Measurements from ENCODE around the gene PTPN4. TPM values are rescaled to one million over a fixed set of nuclear protein-coding genes. Genes with fewer than 3 reads are reported as not detected.
"Not testable (repeated sequence)": the region's sequence is repeated elsewhere in the genome, so short reads cannot be mapped to it uniquely, and the experiment has no call there.

PTPN4 gene
- total RNA-seq, 1 donor from 2014 or later, result 45.9 TPM

DNA sequence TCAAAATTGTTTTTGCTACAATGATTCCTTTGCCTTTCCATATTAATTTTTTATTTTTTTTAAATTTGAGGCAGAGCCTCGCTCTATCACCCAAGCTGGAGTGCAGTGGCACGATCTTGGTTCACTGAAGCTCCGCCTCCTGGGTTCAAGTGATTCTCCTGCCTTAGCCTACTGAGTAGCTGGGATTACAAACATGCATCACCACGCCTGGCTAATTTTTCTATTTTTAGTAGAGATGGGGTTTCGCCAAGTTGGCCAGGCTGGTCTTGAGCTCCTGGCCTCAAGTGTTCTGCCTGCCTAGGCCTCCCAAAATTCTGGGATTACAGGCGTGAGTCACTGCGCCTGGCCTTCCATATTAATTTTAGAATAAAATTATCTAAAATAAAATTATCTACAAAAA, 41.3 kb downstream of the PTPN4 start:
- DNase-seq (ENCODE audit: low spot score), result no peak

DNA sequence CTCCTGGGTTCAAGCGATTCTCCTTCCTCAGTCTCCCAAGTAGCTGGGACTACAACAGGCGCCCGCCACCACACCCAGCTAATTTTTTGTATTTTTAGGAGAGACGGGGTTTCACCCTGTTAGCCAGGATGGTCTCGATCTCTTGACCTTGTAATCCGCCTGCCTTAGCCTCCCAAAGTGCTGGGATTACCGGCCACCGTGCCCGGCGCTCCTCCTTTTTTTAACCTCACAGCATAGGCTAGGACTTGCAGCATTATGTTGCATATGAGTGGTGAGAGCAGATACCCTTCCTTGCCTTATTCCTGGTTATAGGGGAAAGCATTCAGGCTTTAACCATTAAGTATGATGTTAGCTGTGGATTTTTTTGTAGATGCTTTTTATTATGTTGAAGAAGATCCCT, 42.3 kb downstream of the PTPN4 start:
- not testable (repeated sequence) for DNase-seq (ENCODE audit: low spot score)

DNA sequence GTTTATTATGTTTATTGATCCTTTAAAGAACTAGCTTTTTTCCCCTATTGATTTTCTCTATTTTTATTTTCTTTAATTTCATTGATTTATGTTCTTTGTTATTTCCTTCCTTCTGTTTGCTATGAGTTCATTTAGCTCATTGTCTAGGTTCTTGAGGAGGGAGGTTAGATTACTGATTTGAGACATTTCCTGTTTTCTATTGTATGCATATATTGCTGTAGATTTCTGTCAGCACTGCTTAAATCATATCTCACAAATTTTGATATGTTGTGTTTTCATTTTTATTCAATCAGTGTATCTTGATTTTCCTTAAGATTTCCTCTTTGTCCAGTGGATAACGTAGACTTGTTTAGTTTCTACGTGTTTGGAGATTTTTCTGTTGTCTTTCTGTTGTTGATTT, 43.4 kb downstream of the PTPN4 start:
- DNase-seq (ENCODE audit: low spot score), result no peak

DNA sequence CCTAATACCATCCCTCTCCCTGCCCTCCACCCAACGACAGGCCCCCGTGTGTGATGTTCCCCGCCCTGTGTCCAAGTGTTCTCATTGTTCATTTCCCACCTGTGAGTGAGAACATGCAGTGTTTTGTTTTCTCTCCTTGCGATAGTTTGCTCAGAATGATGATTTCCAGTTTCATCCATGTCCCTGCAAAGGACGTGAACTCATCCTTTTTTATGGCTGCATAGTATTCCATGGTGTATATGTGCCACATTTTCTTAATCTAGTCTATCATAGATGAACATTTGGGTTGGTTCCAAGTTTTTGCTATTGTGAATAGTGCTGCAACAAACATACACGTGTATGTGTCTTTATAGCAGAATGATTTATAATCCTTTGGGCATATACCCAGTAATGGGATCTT, 44.7 kb downstream of the PTPN4 start:
- DNase-seq (ENCODE audit: low spot score), result not testable (repeated sequence)

DNA sequence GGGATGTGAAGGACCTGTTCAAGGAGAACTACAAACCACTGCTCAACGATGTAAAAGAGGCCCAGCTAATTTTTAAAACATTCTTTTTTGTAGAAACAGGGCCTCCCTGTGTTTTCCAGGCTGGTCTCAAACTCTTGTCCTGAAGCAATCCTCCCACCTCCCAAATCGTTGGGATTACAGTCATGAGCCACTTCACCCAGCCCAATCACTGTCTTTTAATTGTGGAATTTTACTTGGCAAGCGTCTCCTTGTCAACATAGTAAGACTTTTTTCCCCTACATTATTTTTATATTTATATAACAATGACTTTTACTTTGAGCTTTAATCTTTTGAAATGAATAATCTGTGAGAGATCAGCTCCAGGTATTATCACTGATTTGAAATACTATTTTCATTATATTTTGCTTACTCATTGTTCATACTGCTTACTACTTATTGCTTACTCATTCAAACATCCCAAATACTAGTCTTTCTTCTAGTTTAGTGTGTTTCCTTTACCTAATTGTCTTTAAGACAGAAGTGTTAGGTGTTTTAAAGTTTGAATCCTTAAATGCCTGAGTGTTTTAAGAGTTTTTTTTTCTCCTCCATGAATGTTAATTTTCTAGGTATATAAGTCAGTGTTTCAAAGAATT, 48.9 kb downstream of the PTPN4 start:
- no peak for DNase-seq (ENCODE audit: low spot score)

DNA sequence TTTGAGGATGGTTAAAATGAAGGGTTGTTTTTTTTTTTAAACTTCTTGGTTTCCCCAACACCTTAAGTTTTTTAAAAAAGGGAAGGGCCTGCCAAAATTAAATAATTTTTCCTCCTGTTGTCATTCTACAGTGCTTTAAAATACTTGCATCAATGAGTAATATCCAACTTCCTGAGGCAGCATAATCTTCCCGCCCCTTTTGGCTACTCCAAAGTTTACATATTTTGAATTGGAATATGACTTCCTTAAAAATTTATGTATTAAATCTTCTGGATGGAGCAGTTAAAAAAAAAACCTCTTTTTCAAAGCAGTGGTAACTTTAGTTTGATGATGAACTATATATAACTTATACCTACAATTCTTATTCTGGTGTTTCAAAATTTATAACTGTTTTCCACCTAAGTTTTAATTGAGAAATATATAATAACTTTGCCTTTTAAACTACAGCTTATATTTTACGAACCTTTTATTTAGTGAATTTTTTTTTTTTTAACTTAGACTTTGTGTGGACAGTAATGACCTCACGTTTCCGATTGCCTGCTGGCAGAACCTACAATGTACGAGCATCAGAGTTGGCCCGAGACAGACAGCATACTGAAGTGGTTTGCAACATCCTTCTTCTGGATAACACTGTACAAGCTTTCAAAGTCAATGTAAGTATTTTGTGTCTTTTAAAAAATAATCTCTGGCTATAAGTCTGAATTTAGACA, 49.8 kb downstream of the PTPN4 start:
- DNase-seq (ENCODE audit: low spot score), result no peak

DNA sequence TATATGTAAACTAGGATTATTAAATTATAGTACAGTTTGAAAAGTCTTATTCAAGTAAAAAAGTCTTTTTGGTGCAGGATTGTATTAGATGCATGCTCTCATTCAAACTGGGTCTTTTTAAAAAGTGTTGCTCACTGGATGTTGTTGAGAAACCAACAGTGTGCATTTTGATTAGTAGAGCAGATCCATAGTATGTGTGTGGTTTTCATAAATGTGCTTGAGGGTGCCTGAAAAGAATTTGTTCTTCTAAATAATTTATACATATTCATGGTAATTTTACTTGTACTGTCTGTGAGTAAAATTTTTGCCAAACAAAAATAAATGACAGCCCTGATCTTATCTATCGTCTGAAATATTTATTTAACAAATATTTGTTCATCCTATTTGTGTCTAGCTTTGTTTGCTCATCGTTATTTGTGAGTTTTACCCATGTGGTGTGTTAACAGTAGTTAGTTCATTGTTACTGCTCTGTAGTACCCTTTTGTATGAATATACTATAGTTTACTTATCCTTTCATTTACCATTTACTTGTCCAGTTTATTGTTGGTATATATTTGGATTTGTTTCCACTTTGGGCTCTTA, 50.4 kb downstream of the PTPN4 start:
- DNase-seq (ENCODE audit: low spot score), result no peak

DNA sequence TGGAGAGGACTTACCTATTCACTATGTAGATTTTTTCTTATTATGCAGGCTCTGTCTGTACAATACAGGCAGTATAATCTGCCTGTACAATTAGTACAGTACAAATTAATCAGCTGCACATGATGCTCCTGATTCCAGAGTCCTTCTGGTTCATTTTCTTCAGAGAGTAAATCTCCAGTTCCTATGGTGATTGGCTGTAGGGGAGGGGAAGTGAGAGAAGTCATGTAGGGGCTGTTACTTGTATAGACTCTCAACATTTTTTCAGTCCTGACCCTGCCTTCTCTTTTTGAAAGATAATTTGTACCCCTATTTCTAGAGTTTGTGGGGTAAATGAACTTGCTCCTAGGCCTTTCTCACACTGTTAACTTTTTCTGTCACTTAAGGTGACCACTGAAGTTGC, 54.5 kb downstream of the PTPN4 start:
- no peak for DNase-seq (ENCODE audit: low spot score)

DNA sequence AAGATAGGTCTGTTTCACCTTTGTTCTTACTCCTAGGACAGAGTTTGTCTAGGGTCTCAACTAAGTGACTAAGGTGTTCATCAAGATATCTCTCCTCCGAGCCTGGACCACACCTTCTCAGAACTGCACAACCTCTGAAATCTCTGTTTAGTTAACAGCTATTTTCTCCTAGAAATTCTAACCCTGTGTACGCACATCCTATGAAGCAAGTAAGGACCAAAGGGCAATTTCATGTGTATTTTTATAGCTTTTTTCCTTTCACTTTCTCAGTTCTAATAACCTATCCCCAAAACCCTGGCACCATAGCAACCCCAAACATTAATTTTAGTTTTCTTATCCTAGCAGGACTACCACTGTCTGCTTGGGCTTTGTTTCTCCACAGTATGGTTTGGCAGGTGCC, 59.1 kb downstream of the PTPN4 start:
- DNase-seq (ENCODE audit: low spot score), result no peak

DNA sequence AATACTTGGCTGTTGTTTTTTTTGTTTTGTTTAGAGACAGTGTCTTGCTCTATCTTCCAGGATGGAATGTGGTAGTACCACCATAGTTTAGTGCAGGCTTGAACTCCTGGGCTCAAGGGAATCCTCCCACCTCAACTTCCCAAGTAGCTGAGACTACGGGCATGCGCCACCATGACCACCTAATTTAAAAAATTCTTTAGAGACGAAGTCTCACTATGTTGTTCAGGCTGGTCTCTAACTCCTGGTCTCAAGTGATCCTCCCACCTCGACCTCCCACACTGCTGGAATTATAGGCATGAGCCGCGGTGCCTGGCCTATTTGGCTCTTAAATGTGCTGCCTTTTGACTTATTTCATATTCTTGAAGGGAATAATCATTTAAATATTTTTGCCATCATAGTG, 60.1 kb downstream of the PTPN4 start:
- no peak for DNase-seq (ENCODE audit: low spot score)

DNA sequence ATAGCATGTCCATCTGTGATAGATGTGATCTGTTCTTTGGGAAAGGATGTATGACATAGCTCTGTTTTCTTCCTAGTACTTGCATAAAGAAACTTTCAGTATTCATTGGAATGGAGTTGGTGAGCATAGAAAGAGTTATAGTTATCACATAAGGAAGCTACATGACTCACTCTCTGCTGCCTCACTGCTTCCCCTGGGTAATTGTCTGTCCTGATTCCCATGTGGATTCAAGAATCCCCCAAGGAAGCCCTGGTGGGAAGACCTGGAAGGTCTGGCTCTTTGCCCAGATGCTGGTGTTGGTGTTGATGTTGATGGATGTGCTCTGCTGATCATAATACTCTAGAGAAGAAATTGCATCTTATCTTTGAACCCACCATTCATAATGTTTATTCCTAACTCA, 60.6 kb downstream of the PTPN4 start:
- no peak for DNase-seq (ENCODE audit: low spot score)

DNA sequence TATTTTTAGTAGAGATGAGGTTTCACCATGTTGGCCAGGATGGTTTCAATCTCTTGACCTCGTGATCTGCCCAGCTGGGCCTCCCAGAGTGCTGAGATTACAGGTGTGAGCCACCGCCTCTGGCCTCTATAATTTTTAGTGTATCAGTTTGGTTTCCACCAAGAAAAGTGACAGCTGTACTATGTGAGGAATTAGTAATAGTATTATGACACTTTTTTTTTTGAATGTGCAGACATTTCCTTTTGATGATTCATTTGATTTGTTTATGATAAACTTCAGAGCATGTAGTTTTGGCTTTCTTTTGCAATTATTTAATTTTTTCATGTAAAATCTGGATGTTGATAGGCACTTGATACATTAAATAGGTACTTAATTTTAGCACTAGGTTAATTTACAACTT, 61.5 kb downstream of the PTPN4 start:
- DNase-seq (ENCODE audit: low spot score), result no peak

DNA sequence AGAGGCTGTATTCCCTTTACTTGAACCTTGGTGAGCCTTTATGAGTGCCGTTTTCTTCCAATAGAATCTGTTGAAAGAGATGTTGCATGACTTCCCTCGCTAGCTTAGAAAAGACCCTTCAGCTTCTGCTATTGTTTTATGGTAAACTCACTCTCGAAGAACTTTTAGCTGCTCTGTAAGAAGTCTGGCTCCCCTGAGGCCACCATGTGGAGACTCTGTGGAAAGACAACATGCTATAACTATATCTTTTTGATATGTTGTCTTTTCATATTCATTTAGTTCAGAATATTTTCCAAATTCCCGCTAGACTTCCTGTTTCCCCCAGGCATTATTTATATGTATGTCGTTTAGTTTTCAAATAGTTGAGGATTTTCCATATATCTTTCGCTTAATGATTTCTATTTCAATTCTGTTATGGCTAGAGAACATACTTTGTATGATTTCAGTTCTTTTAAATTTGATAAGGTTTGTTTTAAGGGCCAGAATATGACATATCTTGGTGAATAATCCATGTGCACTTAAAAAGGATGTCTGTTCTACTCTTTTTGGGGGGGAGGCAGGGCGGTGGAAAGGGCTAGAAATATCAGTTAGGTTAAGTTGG, 64.1 kb downstream of the PTPN4 start:
- DNase-seq (ENCODE audit: low spot score), result no peak

DNA sequence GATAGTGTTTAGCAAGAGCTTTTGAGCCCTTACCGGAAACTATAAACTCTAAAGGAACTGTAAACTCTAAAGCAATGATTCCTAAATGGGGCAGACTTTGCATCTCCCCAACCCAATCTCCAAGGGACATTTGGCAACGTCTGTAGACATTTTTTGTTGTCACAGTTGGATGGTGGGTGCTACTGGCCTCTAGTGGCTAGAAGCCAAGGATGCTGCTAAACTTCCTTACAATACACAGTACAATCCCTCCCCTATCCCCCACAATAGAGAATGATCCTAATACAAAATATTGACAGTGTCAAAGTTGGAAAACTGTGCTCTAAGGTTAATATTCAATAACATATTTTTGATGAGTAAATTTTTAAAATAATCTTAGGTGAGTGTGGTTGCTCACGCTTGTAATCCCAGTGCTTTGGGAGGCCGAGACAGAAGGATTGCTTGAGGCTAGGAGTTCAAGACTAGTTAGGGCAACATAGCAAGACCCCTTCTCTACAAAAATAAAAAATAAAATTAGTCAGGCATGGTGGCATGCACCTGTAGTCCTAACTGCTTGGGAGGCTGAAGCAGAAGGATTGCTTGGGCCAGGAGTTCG, 66.7 kb downstream of the PTPN4 start:
- no peak for DNase-seq (ENCODE audit: low spot score)

DNA sequence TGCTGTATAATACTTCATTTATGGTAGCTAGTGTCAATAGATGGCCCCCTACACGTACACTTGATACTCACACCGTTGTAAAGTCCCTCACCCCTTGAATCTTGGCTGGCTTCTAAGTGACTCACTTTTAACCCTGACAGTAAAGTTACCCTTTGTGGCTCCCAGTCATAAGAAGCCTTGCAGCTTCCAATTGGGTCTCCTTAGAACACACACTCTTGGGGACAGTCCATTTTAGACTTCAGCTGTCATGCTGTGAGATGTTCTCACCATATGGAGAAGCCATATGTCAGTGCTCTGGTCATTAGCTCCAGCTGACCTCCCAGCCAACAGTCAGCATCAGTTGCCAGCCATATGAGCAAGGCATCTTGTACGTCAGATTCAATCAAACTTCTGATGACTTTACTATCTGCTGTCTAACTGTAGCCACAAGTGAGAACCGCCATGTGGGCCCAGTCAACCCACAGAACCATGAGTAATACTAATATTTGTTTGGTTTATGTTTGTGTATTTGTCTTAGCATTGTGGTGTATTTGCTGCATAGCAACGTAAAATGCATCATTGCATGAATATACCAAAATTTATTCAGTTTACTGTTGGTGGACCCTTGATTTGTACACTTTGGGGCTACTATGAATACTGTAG, 68.3 kb downstream of the PTPN4 start:
- no peak for DNase-seq (ENCODE audit: low spot score)

DNA sequence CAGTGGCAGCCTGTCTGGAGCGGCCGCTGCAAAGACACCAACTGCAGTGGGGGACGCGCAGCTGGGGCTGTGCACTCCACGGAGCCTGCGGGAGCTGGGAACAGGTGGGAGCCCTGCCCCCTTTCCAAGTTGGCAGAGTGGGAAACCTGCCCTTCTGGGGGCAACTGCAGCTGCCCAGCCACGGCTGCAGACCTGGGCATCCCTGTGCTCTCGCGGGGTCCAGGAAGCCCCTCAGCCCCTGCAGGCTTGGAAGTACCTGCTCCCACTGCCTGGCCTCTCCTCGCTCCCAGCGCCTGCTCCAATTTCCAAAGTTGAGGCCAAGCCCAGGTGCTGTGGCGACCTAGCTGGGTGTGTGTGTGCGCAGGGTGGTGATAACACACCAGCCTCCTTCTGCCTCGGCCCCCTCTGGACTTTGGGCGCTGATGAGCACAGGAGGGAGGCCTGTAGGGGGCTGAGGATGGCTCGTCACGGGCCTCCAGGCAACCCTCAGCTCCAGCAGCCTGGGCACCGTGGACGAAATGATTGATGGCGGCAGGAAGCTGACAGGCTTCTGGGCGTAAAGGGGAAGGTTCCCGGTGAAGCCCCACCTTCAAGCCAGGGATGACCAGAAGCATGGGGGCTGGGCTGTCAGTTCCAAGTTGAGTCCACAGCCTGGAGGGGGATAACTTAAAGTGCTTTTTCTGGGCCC, 76.9 kb downstream of the PTPN4 start:
- DNase-seq (ENCODE audit: low spot score), result no peak

DNA sequence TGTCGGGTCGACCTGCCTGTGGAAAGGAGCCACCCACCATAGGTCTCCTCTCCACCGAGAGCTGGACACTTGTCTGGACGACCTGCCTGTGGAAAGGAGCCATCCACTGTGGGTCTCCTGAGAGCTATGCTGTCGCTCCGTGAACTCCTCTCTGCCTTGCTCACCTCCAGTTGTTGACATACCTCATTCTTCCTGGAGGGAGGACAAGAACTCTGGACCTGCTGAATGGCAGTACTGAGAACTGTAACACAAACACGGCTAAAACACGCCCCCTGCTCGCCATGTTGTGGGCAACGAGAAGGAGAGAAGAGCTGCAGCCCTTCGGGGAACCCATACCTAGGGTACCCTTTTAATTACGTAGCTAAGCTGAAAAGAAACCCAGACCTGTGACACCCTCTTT, 77.6 kb downstream of the PTPN4 start:
- DNase-seq (ENCODE audit: low spot score), result no peak

DNA sequence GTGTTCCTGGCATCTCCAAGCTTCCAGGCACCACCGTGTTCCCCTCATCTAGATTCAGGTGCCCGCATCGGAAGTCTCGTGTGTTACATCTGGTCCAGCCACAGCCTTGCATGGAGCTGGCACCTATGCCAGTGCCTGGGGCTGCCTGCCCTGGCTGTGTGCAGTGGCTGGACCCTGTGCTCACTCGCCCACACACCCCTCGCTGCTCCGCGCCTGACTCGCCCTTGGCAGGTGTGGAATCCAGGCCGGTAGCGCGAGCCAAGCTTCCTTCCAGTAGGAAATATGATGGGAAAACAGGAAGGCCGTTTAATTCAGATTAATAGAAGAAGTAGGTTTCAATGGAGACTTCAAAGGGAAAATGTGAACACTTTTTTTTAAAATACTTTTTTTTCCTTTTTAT, 78.0 kb downstream of the PTPN4 start:
- DNase-seq (ENCODE audit: low spot score), result no peak

DNA sequence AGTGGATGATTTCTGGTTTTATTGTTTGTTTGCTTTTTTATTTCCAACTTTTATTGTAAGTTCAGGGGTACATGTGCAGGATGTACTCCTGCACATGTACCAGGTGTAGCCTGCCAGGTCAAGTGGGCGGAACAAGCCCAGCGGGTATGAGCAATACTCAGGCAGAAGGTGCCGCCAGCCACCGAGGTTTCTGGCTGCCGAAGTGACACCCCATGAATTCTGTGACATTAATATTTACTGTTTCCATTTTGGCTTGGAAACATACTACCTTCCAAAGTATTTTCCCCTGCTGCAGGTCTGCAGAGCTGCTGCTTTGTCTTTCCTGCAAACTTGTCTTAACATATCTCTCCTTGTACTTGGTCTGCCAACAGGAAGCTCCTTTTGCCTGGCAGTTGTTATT, 78.5 kb downstream of the PTPN4 start:
- DNase-seq (ENCODE audit: low spot score), result no peak

DNA sequence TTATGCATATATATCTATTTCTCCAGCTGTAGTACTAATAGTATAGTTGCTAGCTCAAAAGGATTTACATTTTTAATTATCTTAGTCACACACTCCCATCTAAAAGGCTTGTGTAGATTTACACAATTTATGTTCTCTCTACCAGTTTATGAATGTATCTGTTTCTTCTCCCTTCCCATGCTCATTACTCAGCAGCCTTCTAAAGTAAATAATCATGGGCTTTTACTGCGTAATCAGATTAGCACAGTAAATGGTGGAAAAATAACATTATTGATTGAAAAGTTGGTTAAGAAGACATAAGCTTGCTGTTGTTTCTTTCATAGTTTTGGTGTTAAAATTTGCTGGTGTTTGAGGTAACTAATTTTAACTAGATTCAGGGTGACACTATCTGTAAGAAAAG, 81.8 kb downstream of the PTPN4 start:
- DNase-seq (ENCODE audit: low spot score), result no peak

DNA sequence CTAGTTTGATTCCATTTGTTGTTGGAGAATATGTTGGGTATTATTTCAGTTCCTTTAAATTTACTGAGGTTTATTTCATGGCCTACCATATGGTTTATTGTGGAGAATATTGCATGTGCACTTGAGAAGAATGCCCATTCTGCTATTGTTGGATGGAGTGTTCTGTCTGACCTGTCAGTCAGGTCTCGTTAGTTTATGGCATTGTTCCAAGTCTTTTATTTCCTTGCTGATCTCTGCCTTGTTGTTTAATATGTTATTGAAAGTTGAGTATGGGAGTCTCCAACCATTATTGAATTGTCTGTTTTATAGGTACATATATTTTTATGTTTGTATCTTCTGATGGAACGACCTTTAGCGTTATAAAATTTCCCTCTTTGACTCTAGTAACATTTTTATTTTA, 86.3 kb downstream of the PTPN4 start:
- no peak for DNase-seq (ENCODE audit: low spot score)
